DMS53 (cell line): ENCODE results near the gene CALHM5.
A peak's percentile ranks its signal among the peaks of the same experiment; 100 is the strongest.
"Not testable (repeated sequence)": the region's sequence is repeated elsewhere in the genome, so short reads cannot be mapped to it uniquely, and the experiment has no call there.

Source experiments
- DNase-seq: peaks from one replicate; lab custom pipeline; 2025; lab: John Stamatoyannopoulos, UW

Gene CALHM5, protein sequence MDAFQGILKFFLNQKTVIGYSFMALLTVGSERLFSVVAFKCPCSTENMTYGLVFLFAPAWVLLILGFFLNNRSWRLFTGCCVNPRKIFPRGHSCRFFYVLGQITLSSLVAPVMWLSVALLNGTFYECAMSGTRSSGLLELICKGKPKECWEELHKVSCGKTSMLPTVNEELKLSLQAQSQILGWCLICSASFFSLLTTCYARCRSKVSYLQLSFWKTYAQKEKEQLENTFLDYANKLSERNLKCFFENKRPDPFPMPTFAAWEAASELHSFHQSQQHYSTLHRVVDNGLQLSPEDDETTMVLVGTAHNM

DNA sequence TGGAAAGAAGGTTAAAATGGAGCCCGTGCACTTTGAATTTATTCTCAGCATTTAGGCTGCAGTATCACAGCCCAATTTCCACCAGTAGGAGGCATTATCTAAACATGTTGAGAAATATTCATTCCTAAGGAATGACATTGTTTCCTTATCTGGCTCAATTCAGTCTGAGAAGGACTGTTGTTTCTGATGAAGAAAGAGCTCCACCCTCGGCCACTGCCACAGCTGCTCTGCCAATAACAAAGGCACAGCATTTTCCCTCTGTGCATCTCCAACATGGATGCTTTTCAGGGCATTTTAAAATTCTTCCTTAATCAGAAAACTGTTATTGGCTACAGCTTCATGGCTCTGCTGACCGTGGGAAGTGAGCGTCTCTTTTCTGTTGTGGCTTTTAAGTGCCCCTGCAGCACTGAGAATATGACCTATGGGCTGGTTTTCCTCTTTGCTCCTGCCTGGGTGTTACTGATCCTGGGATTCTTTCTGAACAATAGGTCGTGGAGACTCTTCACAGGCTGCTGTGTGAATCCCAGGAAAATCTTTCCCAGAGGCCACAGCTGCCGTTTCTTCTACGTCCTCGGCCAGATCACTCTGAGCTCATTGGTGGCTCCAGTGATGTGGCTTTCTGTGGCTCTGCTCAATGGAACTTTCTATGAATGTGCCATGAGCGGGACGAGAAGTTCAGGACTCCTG is at the start of gene CALHM5:
Gene CALHM5, plus strand, starts transcription at position 216 of the 687 bp plus-strand sequence. Its CDS starts 58 bp downstream, at position 274.
- DNase-seq = peak; percentile 20

DNA sequence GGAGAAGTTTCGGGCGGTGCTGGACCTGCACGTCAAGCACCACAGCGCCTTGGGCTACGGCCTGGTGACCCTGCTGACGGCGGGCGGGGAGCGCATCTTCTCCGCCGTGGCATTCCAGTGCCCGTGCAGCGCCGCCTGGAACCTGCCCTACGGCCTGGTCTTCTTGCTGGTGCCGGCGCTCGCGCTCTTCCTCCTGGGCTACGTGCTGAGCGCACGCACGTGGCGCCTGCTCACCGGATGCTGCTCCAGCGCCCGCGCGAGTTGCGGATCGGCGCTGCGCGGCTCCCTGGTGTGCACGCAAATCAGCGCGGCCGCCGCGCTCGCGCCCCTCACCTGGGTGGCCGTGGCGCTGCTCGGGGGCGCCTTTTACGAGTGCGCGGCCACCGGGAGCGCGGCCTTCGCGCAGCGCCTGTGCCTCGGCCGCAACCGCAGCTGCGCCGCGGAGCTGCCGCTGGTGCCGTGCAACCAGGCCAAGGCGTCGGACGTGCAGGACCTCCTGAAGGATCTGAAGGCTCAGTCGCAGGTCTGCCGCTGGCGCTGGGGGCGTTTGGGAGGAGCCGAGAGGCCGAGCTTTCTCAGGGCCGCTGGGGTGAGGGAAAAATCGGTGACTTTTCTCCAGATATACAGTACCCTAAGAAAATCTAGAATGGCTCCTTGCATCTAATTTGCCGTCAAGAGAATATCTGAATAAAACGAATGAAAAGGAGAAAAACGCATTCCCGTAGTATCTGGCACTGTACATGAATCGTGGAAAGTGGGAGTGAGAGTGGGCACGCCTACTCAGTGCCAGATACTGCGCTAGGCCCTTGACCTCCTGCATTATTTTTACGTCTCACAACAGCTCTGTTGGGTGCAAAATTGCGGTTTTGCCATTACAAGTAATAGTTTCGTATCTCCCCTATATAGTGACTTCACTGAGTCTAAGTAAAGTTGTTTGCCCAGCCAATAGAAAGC is 49.2 kb upstream of the CALHM5 start:
- DNase-seq = peak; percentile 70

DNA sequence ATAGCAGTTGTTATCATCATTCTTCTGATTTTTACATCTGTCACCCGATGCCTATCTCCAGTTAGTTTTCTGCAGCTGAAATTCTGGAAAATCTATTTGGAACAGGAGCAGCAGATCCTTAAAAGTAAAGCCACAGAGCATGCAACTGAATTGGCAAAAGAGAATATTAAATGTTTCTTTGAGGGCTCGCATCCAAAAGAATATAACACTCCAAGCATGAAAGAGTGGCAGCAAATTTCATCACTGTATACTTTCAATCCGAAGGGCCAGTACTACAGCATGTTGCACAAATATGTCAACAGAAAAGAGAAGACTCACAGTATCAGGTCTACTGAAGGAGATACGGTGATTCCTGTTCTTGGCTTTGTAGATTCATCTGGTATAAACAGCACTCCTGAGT is 48.1 kb upstream of the CALHM5 start:
- DNase-seq = no peak

DNA sequence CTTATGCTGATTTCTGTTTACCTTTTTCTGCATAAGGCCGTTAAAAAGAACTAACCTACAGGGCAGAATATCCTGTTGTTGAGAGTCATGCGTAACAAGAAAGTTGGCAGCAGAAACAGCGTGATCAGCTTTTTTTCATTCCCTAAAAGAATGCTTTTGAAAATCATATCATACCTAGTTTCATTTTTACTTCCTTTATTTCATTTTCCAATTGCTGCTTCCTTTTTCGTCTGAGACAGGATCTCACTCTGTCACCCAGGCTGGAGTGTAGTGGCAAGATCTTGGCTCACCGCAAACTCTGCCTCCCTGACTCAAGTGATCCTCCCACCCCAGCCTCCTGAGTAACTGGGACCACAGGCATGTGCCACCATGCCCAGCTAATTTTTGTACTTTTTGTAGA is 46.2 kb upstream of the CALHM5 start:
- DNase-seq = no peak

DNA sequence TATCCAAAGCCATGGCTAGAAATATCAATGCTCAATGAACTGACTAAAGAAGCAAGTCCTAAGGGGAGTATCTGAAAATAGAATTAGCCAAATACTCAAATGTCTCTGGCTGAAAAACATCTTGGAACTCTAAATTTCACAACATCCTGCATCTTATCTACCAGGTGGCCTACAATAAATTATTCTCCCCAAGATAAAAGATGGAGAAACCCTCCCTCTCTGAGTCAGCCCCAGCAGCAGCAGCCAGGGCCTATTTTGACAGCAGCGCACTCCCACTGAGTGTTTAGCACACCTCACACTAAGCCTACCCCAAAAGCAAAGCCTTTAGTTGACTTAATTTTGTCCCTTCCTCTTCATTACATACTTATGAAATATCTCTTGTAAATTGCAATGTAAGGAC is 44.3 kb upstream of the CALHM5 start:
- DNase-seq = no peak

DNA sequence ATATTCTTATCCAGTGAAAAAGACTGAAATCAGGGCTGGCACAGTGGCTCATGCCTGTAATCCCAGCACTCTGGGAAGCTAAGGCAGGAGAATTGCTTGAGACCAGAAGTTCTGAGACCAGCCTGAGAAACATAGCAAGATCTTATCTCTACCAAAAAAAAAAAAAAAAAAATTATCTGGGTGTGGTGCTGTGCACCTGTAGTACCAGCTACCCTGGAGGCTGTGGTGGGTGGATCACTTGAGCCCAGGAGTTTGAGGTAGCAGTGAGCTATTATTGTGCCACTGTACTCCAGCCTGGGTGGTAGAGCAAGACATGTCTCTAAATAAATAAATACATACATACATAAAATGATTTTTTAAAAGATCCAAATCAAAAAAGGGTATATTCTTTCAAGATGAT is 43.9 kb upstream of the CALHM5 start:
- no peak for DNase-seq

DNA sequence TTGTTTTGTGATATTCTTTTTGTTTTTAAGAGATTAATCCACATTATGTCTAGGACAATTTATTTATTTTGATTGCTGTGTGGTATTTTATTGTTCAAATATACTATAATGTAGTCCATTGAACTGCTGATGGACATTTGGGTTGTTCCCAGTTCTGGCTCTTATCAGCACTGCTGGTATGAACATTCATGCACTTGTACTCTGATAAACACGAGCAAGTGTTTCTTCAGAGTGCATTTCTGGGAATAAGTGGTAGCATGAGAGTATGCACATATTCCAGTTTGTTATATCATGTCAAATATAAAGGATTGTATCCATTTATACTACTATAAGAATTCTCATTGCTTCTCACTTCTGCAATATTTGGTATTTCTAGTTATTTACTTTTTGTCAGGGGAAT is 43.1 kb upstream of the CALHM5 start:
- no peak for DNase-seq

DNA sequence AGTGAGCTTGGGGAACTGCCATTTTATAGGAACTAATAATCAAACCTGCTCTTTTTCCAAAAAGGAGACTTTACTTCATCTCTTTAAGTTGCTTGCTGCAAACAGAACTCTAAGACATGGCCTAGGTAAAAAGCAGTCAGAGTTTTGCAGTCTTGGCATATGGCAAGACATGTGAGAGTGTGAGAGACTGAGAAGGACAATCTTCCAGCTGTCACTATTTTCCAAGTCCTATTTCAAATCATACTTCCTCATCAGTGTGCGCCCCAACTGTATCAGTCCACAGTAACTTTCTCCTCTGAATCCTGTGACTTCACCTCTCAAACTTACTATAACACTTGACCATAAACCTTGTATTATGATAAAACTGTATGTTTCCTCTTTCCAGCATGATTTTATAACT is 39.9 kb upstream of the CALHM5 start:
- DNase-seq = no peak

DNA sequence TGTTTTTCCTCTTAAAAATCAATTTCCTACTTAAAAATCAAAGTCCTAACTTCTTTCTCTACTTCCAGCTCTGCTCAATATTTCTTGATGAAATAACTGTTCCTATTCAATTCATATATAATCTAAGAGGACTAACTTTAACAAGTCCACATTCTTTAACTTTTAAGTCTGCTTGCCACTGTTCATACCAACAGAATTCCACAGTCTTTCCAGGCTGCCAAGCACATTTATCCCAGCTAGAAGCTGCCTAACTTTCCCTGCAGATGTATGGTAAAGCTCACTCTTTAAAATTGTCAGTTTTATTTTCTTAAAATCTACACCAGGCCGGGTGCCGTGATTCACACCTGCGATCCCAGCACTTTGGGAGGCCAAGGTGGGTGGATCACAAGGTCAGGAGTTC is 38.7 kb upstream of the CALHM5 start:
- no peak for DNase-seq

DNA sequence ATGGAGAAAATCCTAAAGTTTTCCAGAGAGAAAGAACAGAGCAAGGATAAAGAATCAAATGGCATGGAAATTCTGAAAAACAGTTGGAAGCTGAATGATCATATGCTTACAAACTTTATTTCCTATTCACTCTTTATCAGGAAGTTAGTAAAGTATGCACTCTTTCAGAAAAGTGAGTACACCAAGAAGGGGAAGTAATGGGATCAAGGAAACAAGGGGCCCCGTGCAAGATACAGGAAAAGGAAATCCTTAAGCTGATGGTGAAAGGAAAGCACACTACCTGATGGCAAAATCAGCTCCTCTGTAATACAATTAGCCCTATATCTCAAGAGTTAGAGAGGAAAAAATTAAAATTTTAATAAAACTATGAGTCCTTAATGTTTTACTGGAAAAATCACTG is 36.3 kb upstream of the CALHM5 start:
- DNase-seq = no peak

DNA sequence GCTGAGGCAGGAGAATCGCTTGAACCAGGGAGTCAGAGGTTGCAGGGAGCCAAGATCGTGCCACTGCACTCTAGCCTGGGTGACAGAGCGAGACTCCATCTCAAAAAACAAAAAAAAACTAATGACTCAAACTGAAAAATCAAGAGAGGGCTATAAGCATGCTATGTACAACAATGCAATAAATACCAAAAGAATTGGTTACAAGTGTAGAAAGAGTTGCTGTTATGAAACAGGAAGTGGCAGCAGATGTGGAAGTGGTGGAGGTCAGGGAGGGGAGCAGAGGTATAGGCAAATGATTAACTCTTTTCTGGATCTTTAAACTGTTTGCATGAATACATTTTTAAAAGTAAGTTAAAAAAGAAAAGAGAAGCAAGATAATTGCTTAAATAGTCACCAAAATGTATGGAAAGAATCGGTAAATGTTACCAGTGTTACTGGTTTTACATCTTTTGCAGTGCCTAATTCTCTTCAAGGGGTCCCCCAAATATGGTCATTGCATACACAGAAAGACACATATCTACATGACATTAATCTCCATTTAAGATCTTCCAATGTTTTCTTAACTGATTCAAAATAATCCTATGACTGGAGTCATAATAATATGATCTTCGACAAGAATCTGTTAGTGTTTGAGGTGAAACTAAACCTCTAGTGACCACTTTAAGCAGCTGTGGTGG is 35.3 kb upstream of the CALHM5 start:
- peak; percentile 1 for DNase-seq

DNA sequence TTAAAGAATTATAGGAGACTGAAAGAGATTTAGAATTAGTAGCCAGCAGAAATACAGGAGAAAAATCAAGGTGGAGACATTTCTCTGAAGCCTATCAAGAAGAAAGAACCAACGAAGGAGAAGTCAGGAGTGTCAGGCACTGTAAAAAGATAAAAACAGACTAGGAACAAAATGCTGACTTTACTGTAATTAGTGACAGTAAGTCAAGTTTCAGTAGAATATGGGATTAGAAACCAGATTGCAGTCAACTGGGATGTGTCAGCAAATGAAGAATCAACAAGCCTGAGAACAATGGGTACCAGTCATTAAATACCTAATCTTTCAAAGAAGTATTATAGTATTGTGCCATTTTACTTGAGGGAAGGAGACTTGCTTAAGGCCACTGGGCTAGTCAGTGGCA is 28.7 kb upstream of the CALHM5 start:
- DNase-seq = no peak

DNA sequence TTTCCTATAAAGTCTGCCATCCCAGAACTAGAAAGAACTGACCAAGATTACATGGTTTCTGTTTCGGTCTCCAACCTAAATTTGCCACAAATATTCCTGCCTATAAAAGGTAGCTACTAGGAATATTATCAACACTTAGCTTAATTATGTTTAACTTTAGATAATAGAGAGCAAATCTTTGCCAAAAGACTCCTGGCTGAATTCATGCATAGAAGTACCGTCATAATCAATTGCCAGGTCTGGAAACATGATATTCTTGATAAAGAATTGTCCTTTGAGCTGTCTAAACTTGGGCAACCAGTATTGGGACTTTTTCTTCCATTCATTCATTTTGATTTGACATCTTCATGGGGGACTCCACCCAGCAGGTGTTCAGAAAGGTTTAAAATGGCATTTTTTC is 27.8 kb upstream of the CALHM5 start:
- no peak for DNase-seq

DNA sequence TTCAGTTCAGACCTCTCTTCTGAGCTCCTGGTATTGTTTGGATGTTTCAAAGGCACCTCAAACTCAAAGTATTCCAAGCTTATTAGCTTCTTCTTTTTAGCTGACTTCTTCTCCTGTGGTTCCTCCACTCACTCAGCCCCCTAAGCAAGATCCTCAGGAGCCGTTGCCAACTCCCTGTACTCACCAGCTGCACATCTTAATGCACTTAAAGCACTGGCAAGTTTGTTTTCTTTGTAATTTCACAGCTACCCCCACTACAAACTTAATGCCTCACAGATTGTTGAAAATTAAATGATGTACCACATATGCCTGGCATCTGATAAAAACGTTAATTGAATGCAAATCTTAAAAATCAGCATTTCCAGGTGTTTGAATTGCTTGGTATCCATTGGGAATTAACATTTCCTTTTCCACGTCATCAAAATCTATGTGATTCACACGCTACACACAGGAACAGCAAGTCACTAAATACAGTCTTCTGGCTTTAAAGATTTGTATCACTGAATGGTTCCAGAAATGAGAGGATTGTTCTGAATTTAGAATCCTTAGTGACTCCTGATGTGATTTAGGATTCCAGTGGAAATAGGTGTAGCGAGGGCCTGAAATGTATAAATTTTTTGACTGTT is 25.8 kb upstream of the CALHM5 start:
- no peak for DNase-seq

DNA sequence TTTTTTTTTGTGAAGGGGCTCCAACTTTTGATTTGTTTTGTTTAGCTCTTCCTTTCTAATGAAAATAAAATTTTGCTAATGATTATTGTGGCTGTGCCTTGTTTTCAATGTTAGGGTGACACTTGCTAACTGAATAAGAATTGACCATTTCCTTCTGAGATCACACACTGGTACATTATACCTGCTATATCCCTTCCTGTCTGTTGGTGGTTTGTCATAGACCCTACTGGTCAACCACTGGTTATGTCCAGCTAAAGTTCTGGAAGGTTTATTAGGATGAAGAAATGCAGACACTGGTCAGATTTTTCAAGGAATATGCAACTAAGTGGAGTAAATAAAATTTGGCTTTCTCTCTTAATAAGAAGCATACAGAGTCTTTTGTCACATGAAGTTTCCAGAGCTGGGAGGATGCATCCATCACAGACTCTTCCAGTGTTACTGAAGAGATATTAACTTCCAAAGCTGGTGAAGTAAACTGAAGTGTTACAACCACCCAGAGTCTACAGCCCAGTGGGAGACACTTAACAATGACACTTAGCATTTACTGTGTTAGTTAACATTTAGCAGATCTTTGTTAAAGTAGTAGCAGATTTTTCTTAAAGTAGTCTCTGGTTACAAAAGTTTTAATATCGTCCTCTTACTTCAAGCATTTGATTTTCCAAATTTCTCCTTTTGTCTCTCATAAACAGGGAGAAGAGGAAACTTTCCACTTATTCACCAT is 19.7 kb upstream of the CALHM5 start:
- DNase-seq = no peak

DNA sequence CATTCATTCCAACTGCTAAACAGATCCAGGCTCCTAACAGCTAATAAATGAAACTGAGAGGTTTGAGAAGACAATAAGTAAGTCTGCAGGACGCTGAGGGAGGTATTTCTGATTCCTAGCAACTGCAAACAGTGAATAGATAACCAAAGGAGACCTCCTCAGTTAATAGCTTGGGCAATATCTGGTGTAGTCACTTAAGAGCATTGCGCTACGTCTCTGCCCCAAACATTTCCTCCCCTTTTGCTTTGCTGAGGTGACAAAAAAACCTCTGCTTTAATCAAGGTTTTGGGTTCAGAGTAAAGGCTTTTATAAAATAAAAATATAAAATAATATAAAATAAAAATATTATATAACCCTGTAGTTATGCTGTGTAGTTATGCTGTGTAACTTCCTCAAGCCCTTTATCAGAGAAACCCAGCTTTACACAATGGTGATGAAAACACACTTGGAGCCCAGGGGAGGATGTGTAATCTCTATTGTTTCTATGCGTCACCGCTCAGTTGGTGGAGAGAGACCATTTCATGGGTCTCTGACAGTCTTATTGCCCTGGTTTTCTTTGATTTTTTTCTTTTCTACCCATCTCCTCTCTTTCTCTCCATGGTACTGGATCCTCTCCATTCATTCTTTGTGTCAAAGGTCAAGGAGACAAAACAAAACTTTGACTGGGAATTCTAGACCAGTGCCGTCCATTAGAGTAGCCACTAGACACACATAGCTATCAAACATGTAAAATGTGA is 18.9 kb upstream of the CALHM5 start:
- no peak for DNase-seq

DNA sequence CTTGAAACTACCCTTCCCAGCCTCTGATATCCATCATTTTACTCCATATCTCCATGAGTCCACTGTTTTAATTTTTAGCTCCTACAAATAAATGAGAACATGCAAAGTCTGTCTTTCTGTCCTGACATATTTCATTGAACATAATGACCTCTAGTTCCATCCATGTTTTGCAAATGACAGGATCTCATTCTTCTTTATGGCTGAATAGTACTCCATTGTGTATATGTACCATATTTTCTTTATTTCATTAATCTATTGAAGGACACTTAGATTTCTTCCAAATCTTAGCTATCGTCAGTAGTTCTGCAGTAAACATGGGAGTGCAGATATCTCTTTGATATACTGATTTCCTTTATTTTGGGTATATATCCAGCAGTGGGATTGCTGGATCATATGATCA is 16.3 kb upstream of the CALHM5 start:
- DNase-seq = not testable (repeated sequence)

DNA sequence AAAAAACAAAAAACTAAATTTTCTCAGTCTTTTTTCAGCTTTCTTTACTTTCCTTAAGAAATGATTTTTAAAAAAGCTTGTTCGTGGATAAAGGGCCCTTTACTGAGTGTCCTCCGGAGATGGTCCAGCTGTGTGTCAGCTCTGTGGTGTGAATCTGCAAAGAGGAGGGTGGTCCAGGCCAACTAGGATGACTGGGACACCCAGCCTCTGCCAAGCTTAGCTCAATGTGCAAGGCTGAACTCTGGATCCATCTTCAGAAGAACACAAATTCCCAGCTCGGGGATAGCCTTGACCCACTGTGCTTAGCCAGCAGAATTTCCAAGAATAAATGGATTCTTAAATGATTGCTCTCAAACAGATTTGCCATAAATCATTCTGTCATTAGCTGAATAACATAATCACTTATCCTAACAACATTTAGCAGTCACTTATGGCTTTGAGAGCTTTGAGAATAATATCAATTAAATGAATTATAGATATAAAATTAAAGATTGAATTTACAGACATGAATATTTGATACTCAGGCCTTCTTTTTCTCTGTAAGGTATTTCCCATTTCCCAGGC is 14.2 kb upstream of the CALHM5 start:
- DNase-seq = no peak

DNA sequence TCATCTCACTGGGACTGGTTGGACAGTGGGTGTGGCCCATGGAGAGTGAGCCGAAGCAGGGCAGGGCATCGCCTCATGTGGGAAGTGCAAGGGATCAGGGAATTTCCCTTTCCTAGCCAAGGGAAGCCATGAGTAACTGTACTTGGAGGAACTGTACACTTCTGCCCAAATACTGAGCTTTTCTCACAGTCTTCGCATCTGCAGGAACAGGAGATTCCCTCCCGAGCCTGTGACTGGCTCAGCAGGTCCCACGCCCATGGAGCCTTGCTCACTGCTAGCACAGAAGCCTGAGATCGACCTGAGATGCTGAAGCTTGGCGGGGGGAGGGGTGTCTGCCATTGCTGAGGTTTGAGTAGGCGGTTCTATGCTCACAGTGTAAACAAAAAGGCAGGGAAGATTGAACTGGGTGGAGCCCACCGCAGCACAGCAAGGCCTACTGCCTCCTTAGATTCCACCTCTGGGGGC is 10.4 kb upstream of the CALHM5 start:
- DNase-seq = no peak

DNA sequence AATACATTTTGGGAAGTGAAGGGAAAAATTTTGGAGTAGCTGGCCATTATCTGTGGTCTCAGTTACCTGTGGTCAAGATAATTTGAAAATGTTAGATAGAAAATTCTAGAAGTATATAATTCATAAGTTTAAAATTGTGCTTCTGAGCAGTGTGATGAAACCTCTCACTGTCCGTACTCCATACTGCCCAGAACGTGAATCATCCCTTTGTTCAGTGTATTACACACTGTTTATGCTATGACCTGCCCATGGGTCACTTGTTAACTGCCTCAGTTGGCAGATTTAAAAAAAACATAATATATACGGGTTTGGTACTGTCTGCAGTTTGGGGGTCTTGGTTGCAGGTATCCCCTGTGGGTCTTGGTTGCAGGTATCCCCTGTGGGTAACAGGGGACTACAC is 4.1 kb upstream of the CALHM5 start:
- no peak for DNase-seq
